ENCODE results near the gene PRXL2B. TPM values are rescaled to one million over a fixed set of nuclear protein-coding genes. Genes with fewer than 3 reads are reported as not detected.

Gene PRXL2B
- total and polyA plus RNA-seq, 12 donors = 3.7 to 12.0 (median 5.4) TPM

DNA sequence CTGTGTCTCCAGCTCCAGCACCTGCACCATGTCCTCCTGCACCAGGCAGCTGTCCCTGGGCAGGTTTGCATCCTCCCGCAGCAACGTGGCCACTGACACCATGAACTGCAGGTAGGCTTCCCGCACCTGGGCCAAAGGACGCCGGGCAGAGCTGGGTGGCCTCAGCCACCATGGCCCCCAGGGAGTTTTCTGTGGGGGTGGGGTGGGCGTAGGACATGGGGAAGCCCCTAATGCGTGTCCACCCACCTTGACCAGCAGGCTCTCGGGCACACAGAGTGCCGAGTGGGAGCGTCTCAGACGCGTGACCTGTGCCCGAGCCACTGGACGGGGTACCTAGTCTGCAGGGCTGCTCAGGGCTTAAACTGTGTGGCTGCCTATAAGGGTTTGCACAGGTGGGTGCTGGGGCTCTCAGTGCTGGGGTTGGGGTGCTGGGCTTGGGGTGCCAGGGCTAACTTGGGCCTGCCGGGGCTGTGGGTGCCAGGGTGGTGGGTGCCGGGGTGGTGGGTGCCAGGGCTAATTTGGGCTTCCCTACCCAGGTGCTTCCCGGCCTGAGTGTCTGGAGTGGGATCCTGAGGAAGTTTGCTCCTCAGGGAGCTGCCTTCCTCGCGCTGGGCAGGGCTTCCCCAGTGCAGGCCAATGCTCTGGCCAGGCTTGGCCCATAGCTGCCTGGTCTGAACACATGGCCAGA is 17.7 kb downstream of the PRXL2B start:
- intact Hi-C loops (cut with DNase I) = no loop called here
- TF ChIP-seq, protein P1, sequence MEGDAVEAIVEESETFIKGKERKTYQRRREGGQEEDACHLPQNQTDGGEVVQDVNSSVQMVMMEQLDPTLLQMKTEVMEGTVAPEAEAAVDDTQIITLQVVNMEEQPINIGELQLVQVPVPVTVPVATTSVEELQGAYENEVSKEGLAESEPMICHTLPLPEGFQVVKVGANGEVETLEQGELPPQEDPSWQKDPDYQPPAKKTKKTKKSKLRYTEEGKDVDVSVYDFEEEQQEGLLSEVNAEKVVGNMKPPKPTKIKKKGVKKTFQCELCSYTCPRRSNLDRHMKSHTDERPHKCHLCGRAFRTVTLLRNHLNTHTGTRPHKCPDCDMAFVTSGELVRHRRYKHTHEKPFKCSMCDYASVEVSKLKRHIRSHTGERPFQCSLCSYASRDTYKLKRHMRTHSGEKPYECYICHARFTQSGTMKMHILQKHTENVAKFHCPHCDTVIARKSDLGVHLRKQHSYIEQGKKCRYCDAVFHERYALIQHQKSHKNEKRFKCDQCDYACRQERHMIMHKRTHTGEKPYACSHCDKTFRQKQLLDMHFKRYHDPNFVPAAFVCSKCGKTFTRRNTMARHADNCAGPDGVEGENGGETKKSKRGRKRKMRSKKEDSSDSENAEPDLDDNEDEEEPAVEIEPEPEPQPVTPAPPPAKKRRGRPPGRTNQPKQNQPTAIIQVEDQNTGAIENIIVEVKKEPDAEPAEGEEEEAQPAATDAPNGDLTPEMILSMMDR (IDR thresholded peaks at IDR 0.05) = no peak
- WGBS, 2 donors = 83% methylated on average over 19 of the region's 19 CpGs
- Histone ChIP-seq H3K27ac (no peak overlapping the region), H3K36me3 (no peaks in the 10 kb centered on the region), H3K4me3 (no peak overlapping the region), H3K27me3 (peaks cover 0 to 42% (median 9%) of the 10 kb centered on the region in 7 donors), H3K9me3 (peaks cover 0 to 19% (median 0%) of the 10 kb centered on the region in 11 donors), H3K4me1 (peaks cover 0 to 21% (median 5%) of the 10 kb centered on the region in 9 donors)
- ATAC-seq (no peak), DNase-seq (no peak)

DNA sequence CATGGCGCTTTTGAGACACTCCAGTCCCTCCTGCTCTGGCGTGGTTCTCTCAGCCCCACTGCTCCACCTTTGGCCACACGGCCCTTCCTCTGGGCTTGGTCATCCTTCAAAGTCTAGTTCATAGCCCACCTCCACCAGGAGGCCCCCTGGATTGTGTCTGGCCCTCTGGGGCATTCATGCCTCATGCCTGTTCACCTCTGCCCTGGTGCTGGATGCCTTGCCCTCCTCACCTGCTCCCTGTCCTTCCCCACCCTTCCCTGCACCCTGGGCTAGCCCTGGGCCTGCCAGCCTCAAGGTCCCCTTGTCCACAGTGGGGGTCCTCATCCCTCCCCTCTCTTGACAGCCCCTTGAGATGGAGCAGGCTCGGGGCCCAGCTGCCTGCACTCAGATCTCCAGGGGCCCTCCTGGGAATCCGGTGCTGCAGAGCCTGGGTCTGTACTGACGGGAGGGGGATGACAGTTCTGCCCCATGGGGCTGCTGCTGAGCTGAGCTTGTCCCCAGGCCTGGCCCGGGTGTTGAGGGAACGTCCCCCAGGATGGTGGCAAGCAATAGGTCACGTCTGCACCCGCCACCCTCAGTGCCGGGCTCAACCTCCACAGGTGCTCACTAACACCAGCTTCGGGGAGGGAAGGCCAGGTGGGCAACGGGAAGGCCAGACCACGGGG is 18.4 kb downstream of the PRXL2B start:
- Histone ChIP-seq H3K36me3 (no peaks in the 10 kb centered on the region), H3K27ac (no peak overlapping the region), H3K4me1 (peaks cover 0 to 21% (median 5%) of the 10 kb centered on the region in 9 donors), H3K4me3 (no peak overlapping the region), H3K9me3 (peaks cover 0 to 12% (median 0%) of the 10 kb centered on the region in 11 donors), H3K27me3 (peaks cover 0 to 49% (median 9%) of the 10 kb centered on the region in 7 donors)
- no peak for ATAC-seq
- 70 to 74% methylated on average over 14 of the region's 14 CpGs for WGBS, 2 donors
- TF ChIP-seq, protein P1 (IDR thresholded peaks at IDR 0.05) = no peak
- intact Hi-C loops (cut with DNase I) = no loop called here
- no peak for DNase-seq

DNA sequence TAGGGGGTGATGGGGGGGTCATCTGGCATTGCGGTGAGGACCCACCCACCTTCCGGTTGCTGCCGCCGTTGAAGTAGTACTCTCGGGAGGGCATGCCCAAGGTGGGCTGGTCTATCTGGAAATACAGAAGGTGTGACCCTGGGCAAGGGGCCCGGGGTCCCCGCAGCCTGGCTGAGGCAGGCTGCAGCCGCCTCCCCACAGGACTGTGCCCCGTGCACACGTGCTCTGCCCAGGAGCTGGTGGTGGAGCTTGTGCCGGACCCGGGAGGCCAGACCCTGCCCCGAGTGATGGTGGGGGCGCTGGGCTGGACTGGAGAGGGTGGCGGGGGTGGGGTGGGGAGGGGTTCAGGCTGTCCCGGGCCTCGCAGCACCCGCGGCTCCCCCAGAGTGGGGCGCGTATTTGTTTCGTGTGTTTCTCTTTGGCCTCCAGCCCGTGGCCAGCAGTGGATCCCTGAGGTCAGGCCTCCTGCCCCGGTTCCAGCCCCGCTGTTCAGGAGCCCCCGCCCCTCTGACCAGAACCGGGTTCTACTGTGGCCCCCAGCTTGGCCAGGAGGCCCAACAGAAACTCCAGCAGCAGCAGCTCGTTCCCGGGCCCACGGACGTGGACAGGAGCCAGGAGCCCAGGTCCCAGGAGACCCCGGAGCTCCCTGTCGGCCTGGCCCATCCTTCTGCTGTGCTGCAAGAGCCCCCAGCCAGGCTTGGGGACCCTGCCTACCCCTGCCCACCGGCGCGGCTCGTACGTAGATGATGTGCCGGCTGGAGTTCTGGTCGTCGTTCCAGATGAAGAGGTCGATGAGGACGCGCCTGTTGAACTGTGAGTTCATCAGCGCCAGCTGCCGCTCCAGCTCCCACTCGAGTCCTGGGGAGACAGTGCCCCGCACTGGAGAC is 19.2 kb downstream of the PRXL2B start:
- peaks cover 0 to 21% (median 5%) of the 10 kb centered on the region in 9 donors for H3K4me1 ChIP-seq
- ATAC-seq (no peak), DNase-seq (peak in 1 of 2 donors; percentile 28)
- TF ChIP-seq, protein P1 (IDR thresholded peaks at IDR 0.05) = no peak
- WGBS, 2 donors = 77 to 79% methylated on average over 41 to 48 of the region's 48 CpGs
- H3K36me3 ChIP-seq = no peaks in the 10 kb centered on the region
- peaks cover 0 to 54% (median 12%) of the 10 kb centered on the region in 7 donors for H3K27me3 ChIP-seq
- H3K9me3 ChIP-seq = peaks cover 0 to 5% (median 0%) of the 10 kb centered on the region in 11 donors
- H3K4me3 ChIP-seq = no peak overlapping the region
- H3K27ac ChIP-seq = no peak overlapping the region
- intact Hi-C loops (cut with DNase I) = no loop called here

DNA sequence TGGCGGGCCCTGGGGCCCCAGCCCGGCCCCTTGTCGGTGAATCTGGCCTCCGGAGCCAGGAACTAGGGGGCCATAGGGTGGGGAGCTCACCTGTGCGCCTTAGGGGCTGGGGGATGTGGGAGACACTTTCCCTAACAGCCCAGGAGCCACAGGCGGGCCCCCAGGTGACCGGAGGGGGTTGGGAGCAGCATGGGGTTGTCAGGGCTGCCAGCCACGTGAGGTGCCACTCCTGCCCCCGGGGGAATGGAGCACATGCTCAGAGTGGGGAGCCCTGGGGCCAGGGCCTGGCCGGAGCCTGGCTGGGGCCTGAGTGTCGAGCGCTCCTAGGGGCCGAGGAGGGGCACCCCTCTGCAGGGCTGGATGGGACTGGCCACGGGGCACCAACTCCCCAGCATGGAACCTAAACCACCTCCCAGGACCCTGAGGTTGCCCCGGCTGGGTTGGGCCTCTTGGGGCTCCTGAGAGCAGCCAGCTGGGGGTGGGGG is 19.9 kb downstream of the PRXL2B start:
- no peak for ATAC-seq
- peaks cover 0 to 21% (median 5%) of the 10 kb centered on the region in 9 donors for H3K4me1 ChIP-seq
- no peak overlapping the region for H3K27ac ChIP-seq
- 81 to 88% methylated on average over 15 of the region's 15 CpGs for WGBS, 2 donors
- peak in 1 of 2 donors; percentile 9 for DNase-seq
- no peaks in the 10 kb centered on the region for H3K9me3 ChIP-seq
- H3K4me3 ChIP-seq = no peak overlapping the region
- intact Hi-C loops (cut with DNase I) = no loop called here
- H3K27me3 ChIP-seq = peaks cover 0 to 61% (median 19%) of the 10 kb centered on the region in 7 donors
- no peaks in the 10 kb centered on the region for H3K36me3 ChIP-seq
- TF ChIP-seq, protein P1 (IDR thresholded peaks at IDR 0.05) = no peak

Data from heart right ventricle (tissue), 16 donors.